ENCODE data around the gene HNRNPA2B1.

HNRNPA2B1 gene

GRCh38 chr7:26145238-26145637, 55.3 kb downstream of the HNRNPA2B1 start:
- no peak for DNase-seq (ENCODE audit: low spot score)

- DNase-seq (ENCODE audit: low spot score), result no peak
These were observed 56.1 kb downstream of the HNRNPA2B1 start for GRCh38 chr7:26144184-26145080.

GRCh38 chr7:26143298-26144048, 57.1 kb downstream of the HNRNPA2B1 start:
- DNase-seq (ENCODE audit: low spot score), result no peak

- no peak for DNase-seq (ENCODE audit: low spot score)
These were observed 59.5 kb downstream of the HNRNPA2B1 start for GRCh38 chr7:26141077-26141476.

GRCh38 chr7:26140380-26140779, 60.2 kb downstream of the HNRNPA2B1 start:
- DNase-seq (ENCODE audit: low spot score), result no peak

Data from CD4-positive, alpha-beta T cell treated with Interleukin-2 at 100 ng/mL for 4 hours (primary cell).